Heart left ventricle (tissue), 16 donors: ENCODE results near the gene TOX2. TPM values are rescaled to one million over a fixed set of nuclear protein-coding genes. Genes with fewer than 3 reads are reported as not detected.

ENCODE experiments used
- ATAC-seq, 4 donors: fragments of 200-7000 bp; cut with Tn5 transposase; one replicate each; pipeline ENCODE4 v1.9.1; 2020 to 2022; ENCODE audit warnings: moderate library complexity in 4 of 4, mild to moderate bottlenecking in 3 of 4, moderate number of reproducible peaks in 1 of 4
- DNase-seq, 5 donors: peaks; one replicate each; pipeline ENCODE4 v3.0.0-alpha.2; 2020
- H3K27ac ChIP-seq, 12 donors: fragments of 200-600 bp; sonication (generic) in 4 of 12; one replicate each; pipeline versions ENCODE4 v1.5.0 to v1.8.0; 2016 to 2022; ENCODE audit warnings: mild to moderate bottlenecking in 2 of 12
- H3K27me3 ChIP-seq, 9 donors: fragments of 200-600 bp; sonication (generic) in 2 of 9; one replicate each; pipeline versions ENCODE4 v1.5.1 to v1.8.0; 2016 to 2022; ENCODE audit warnings: mild to moderate bottlenecking in 3 of 9
- H3K36me3 ChIP-seq, 9 donors: fragments of 200-600 bp; sonication (generic) in 2 of 9; one replicate each; pipeline versions ENCODE4 v1.5.0 to v1.8.0; 2018 to 2022; ENCODE audit warnings: mild to moderate bottlenecking in 2 of 9
- H3K4me1 ChIP-seq, 12 donors: fragments of 200-600 bp; sonication (generic) in 4 of 12; one replicate each; pipeline versions ENCODE4 v1.5.0 to v1.8.0; 2016 to 2022; ENCODE audit warnings: mild to moderate bottlenecking in 3 of 12
- H3K4me3 ChIP-seq, 12 donors: fragments of 200-600 bp; sonication (generic) in 4 of 12; one replicate each; pipeline versions ENCODE4 v1.5.0 to v1.8.0; 2017 to 2022; ENCODE audit warnings: mild to moderate bottlenecking in 9 of 12, moderate library complexity in 4 of 12
- H3K9me3 ChIP-seq, 12 donors: fragments of 200-600 bp; sonication (generic) in 4 of 12; one replicate each; pipeline versions ENCODE4 v1.5.0 to v1.8.0; 2016 to 2022; ENCODE audit warnings: mild to moderate bottlenecking in 1 of 12
- POLR2A ChIP-seq, 2 donors: fragments of 450-650 bp; IDR thresholded peaks; one replicate each; pipeline ENCODE4 v1.6.1; 2017; ENCODE audit warnings: antibody characterized with exemption in 2 of 2, mild to moderate bottlenecking in 2 of 2, moderate library complexity in 2 of 2
- WGBS, 4 donors: extraction: QIAGEN DNeasy Blood & Tissue Kit in 2 of 4; methylation state at CpG; one replicate each; pipeline versions ENCODE4 v1.1.5 to v1.1.7; 2013 to 2018; 5-methylcytosine and 5-hydroxymethylcytosine counted together
- intact Hi-C, 10 donors: fragments of 100-400 bp; cut with DNase I; formaldehyde crosslinking; loops; one replicate each; pipeline versions ENCODE4 v1.11.1 to v1.14.2; 2022
- polyA plus RNA-seq, 2 donors: library from polyadenylated mRNA; stranded (reverse); fragments of 200-250 nt; gene quantifications; one replicate each; pipeline ENCODE4 v1.2.3, GENCODE V29; 2013
- total RNA-seq, 9 donors: library from RNA; depleted of rRNA in 2 of 9; stranded (reverse); fragments of >200 nt in 2 of 9; fragmentation: NEBNext Ultra II Directional in 3 of 9; extraction: Animal tissue kit (Norgen Biotek cat#: 25700) in 3 of 9; gene quantifications; one replicate each; pipeline versions ENCODE4 v1.1.0 to v1.2.4, GENCODE V29; 2016 to 2023
- TF ChIP-seq, protein P1 (sequence below), 12 donors: fragments of 200-600 bp; sonication (generic) in 4 of 12; IDR thresholded peaks; one replicate each; pipeline versions ENCODE4 v1.5.0 to v1.8.0; 2018 to 2022; ENCODE audit warnings: antibody characterized with exemption in 12 of 12, mild to moderate bottlenecking in 5 of 12
- donor health status: ischemic (EF 13 %, LVEDD 7.1; RV severe dilation, severe dysfunction).
- donor health status: healthy with polysubstance abuse.
- donor health status: DM: no; HTN: yes; CAD: no.
- donor health status: DM: no; HTN: no; CAD: no.
- donor health status: ischemic (EF 25% LVEDD 6.9; RV normal size, moderate dysfunction).
- donor health status: ischemic (EF 25% LVEDD 5.7; RV mildly dilated, moderate dysfunction).
- donor health status: healthy.
- donor health status: DM: yes; HTN: yes; CAD: no.
- donor health status: ischemic (EF 35%, LVEDD 5.7; RV mildly dilated, moderate dysfunction).
- donor health status: nonischemic (EF 11% LVEDD 7.7; RV severe dilation, severe dysfunction).
- donor health status: DM: yes; HTN: yes; CAD: no.
- donor health status: PGD.
- donor health status: ischemic (EF 29% LVEDD 5.4; RV normal size, mild dysfunction).
- donor health status: nonischemic (EF 23%, LVEDD 6.1; RV moderate dilation, normal function).

The TOX2 gene
- total and polyA plus RNA-seq, 11 donors: 0.53 to 3.0 (median 0.91) TPM

DNA sequence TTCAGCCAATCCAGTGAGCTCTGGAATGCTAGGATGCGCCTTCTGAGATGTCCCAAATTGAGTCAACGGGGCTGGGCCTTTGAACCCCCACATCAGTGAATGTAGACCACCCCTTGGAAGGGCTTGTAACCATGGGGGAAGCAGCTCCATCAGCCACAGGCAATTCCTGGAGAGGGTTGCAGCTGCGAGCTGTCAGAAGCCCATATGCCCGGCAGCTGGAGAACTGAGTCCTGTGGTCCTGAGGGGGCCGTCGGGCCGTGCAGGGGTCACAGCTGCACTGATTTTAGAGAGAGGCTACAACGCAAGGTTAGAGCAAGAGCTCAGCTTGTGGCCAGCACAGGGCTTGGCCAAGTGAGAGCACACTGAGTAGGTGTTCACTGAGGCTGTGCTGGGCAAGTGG lies 121.3 kb downstream of the TOX2 start:
- no peak overlapping the region for H3K4me3 ChIP-seq
- H3K9me3 ChIP-seq: no peaks in the 10 kb centered on the region
- no peaks in the 10 kb centered on the region for H3K36me3 ChIP-seq
- ATAC-seq (no peak), DNase-seq (peak in 1 of 5 donors; percentile 7)
- intact Hi-C loops: no loop called here
- TF ChIP-seq POLR2A (IDR thresholded peaks at IDR 0.05): no peak
- TF ChIP-seq, protein P1, sequence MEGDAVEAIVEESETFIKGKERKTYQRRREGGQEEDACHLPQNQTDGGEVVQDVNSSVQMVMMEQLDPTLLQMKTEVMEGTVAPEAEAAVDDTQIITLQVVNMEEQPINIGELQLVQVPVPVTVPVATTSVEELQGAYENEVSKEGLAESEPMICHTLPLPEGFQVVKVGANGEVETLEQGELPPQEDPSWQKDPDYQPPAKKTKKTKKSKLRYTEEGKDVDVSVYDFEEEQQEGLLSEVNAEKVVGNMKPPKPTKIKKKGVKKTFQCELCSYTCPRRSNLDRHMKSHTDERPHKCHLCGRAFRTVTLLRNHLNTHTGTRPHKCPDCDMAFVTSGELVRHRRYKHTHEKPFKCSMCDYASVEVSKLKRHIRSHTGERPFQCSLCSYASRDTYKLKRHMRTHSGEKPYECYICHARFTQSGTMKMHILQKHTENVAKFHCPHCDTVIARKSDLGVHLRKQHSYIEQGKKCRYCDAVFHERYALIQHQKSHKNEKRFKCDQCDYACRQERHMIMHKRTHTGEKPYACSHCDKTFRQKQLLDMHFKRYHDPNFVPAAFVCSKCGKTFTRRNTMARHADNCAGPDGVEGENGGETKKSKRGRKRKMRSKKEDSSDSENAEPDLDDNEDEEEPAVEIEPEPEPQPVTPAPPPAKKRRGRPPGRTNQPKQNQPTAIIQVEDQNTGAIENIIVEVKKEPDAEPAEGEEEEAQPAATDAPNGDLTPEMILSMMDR (IDR thresholded peaks at IDR 0.05): no peak
- H3K27me3 ChIP-seq: peaks cover 0 to 32% (median 8%) of the 10 kb centered on the region in 9 donors
- 76 to 87% (median 78%) methylated on average over 6 to 8 of the region's 8 CpGs for WGBS, 4 donors
- no peak overlapping the region for H3K27ac ChIP-seq
- H3K4me1 ChIP-seq: peaks cover 0 to 3% (median 0%) of the 10 kb centered on the region in 12 donors

DNA sequence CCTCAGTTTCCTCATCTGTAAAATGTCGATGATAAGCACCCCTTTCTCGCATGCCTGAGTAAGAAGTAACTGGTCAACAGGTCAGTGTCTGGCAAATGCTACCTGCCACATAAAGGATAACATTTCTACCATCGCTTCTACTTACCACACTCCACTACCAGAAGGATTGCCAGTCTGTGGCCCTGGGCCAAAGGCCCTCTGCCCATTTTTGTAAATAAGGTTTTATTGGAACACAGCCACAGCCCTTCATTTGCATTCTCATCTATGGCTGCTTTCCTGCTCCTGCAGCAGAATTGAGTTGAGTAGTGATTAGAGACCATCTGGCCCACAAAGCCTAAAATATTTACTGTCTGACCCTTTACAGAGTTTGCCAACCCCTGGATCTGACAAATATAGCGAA lies 121.8 kb downstream of the TOX2 start:
- no peaks in the 10 kb centered on the region for H3K9me3 ChIP-seq
- peaks cover 0 to 32% (median 8%) of the 10 kb centered on the region in 9 donors for H3K27me3 ChIP-seq
- H3K4me3 ChIP-seq: no peak overlapping the region
- intact Hi-C loops: no loop called here
- peaks cover 0 to 3% (median 0%) of the 10 kb centered on the region in 12 donors for H3K4me1 ChIP-seq
- DNase-seq: peak in 1 of 5 donors; percentile 1
- no peaks in the 10 kb centered on the region for H3K36me3 ChIP-seq
- no peak overlapping the region for H3K27ac ChIP-seq
- TF ChIP-seq, protein P1 (IDR thresholded peaks at IDR 0.05): no peak
- TF ChIP-seq POLR2A (IDR thresholded peaks at IDR 0.05): no peak
- no peak for ATAC-seq
- 79 to 95% (median 87%) methylated on average over 4 of the region's 4 CpGs for whole genome bisulfite sequencing, 4 donors

DNA sequence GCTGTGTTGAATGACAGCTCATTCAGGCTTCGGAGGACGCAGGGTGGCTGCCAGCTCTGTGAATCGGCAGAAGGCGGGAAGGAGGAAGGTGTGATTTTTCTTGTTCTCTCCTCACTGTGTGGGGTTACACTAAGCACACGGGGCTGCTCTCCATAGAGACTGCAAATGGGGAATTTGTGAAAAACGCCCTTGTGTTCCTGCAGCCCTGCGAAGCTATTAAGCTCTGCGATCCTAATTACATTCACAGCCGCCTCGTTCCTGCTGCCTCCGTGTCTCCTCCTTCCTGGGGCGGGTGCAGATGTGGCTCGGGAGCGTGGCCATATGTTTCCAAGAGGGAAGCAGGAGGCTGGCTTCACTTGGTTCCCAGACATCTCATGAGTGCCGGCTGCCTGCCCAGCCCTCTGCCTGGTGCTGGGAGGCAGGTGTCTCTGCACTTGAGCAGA lies 124.0 kb downstream of the TOX2 start:
- TF ChIP-seq, protein P1 (IDR thresholded peaks at IDR 0.05): no peak
- no peak for TF ChIP-seq POLR2A (IDR thresholded peaks at IDR 0.05)
- WGBS, 4 donors: 13 to 21% (median 15%) methylated on average over 11 to 15 of the region's 15 CpGs
- Histone ChIP-seq H3K9me3 (no peaks in the 10 kb centered on the region), H3K27me3 (peaks cover 0 to 32% (median 8%) of the 10 kb centered on the region in 9 donors), H3K27ac (no peak overlapping the region), H3K36me3 (no peaks in the 10 kb centered on the region), H3K4me3 (no peak overlapping the region), H3K4me1 (peaks cover 0 to 3% (median 0%) of the 10 kb centered on the region in 12 donors)
- peak in 1 of 5 donors; percentile 21 for DNase-seq
- ATAC-seq: no peak
- intact Hi-C loops: no loop called here

DNA sequence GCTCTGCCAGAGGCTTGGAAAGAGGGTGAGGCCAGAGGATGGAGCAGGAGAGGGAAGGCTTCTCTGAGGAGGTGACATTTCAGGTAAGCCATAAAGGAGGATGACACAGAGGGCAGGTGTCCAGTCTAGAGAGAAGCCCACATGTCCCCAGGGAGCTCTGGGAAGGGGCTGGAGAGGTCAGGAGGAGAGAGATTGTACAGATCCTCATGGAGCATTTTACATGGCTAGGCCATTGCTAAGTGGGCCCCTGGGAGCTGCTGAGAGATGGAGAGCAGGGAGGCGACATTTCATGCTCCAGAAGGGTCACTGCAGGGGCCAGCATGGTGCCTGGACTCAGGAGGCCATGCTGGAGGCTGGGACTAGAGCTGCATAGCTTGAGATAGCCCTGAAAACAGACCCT lies 124.5 kb downstream of the TOX2 start:
- intact Hi-C loops: no loop called here
- WGBS, 4 donors: 73 to 75% (median 74%) methylated on average over 1 of the region's 1 CpG
- Histone ChIP-seq H3K27ac (no peak overlapping the region), H3K4me1 (peaks cover 0 to 3% (median 0%) of the 10 kb centered on the region in 12 donors), H3K36me3 (no peaks in the 10 kb centered on the region), H3K27me3 (peaks cover 0 to 33% (median 8%) of the 10 kb centered on the region in 9 donors), H3K9me3 (no peaks in the 10 kb centered on the region), H3K4me3 (no peak overlapping the region)
- ATAC-seq (no peak), DNase-seq (peak in 1 of 5 donors; percentile 11)
- TF ChIP-seq, protein P1 (IDR thresholded peaks at IDR 0.05): no peak
